C4-2B (cell line): ENCODE results near the gene P3H2.

ENCODE experiments used
- CTCF ChIP-seq: fragments of 450-650 bp; conservative IDR thresholded peaks from 2 replicates; pipeline ENCODE4 v1.5.1; 2017; ENCODE audit warnings: mild to moderate bottlenecking
- ZFX ChIP-seq: fragments of 450-650 bp; IDR thresholded peaks from 2 replicates; pipeline ENCODE4 v1.6.1; 2017

- no peak for TF ChIP-seq CTCF
- no peak for TF ChIP-seq ZFX
Observed at GRCh38 chr3:190169243-190169642, 48.5 kb upstream of the P3H2 start.
